Measurements from ENCODE around the gene DRICH1. TPM values are rescaled to one million over a fixed set of nuclear protein-coding genes. Genes with fewer than 3 reads are reported as not detected.
A peak's percentile ranks its signal among the peaks of the same experiment; 100 is the strongest.
"Not testable (repeated sequence)": the region's sequence is repeated elsewhere in the genome, so short reads cannot be mapped to it uniquely, and the experiment has no call there.

DRICH1 gene
- total RNA-seq, 4 donors from 2014 or later, result 1.3 TPM; not detected in 3

- WGBS, result 16% methylated on average over 11 of the region's 11 CpGs
- peak in 1 of 2 donors; percentile 54 for DNase-seq (ENCODE audit: low spot score in 2 of 2)
These were observed 66.7 kb downstream of the DRICH1 start for GRCh38 chr22:23565305-23565914.

GRCh38 chr22:23564276-23564675 is 67.8 kb downstream of the DRICH1 start:
- peaks cover 13% of the 10 kb centered on the region for H3K4me1 ChIP-seq
- 87% methylated on average over 7 of the region's 7 CpGs for WGBS
- H3K27ac ChIP-seq, result no peak overlapping the region
- no peaks in the 10 kb centered on the region for H3K36me3 ChIP-seq
- peaks cover 40% of the 10 kb centered on the region for H3K27me3 ChIP-seq
- H3K4me3 ChIP-seq, result no peak overlapping the region
- H3K9me3 ChIP-seq, result no peaks in the 10 kb centered on the region
- no peak for TF ChIP-seq POLR2AphosphoS5 (IDR thresholded peaks at IDR 0.05)
- no peak for TF ChIP-seq EP300 (IDR thresholded peaks at IDR 0.05)
- no peak for TF ChIP-seq CTCF (IDR thresholded peaks at IDR 0.05)
- no peak for TF ChIP-seq POLR2A (IDR thresholded peaks at IDR 0.05)
- no peak for DNase-seq (ENCODE audit: low spot score in 2 of 2)

More at GRCh38 chr22:23565305-23565914, 66.7 kb downstream of the DRICH1 start:
- H3K27ac ChIP-seq, result no peak overlapping the region
- H3K9me3 ChIP-seq, result no peaks in the 10 kb centered on the region
- H3K4me3 ChIP-seq, result peak overlapping the region; percentile 51
- H3K36me3 ChIP-seq, result no peaks in the 10 kb centered on the region
- H3K27me3 ChIP-seq, result peaks cover 40% of the 10 kb centered on the region
- H3K4me1 ChIP-seq, result peaks cover 13% of the 10 kb centered on the region
- TF ChIP-seq POLR2A (IDR thresholded peaks at IDR 0.05) (no peak), POLR2AphosphoS5 (IDR thresholded peaks at IDR 0.05) (no peak), EP300 (IDR thresholded peaks at IDR 0.05) (no peak), CTCF (IDR thresholded peaks at IDR 0.05) (no peak)

GRCh38 chr22:23563111-23563510 is 69.0 kb downstream of the DRICH1 start:
- no peak for TF ChIP-seq POLR2AphosphoS5 (IDR thresholded peaks at IDR 0.05)
- TF ChIP-seq EP300 (IDR thresholded peaks at IDR 0.05), result no peak
- TF ChIP-seq CTCF (IDR thresholded peaks at IDR 0.05), result no peak
- no peak for TF ChIP-seq POLR2A (IDR thresholded peaks at IDR 0.05)
- WGBS, result 87% methylated on average over 8 of the region's 9 CpGs
- H3K27ac ChIP-seq, result no peak overlapping the region
- H3K4me3 ChIP-seq, result no peak overlapping the region
- no peaks in the 10 kb centered on the region for H3K36me3 ChIP-seq
- H3K4me1 ChIP-seq, result peaks cover 13% of the 10 kb centered on the region
- DNase-seq (ENCODE audit: low spot score in 2 of 2), result no peak
- H3K27me3 ChIP-seq, result peaks cover 42% of the 10 kb centered on the region
- no peaks in the 10 kb centered on the region for H3K9me3 ChIP-seq

DNA sequence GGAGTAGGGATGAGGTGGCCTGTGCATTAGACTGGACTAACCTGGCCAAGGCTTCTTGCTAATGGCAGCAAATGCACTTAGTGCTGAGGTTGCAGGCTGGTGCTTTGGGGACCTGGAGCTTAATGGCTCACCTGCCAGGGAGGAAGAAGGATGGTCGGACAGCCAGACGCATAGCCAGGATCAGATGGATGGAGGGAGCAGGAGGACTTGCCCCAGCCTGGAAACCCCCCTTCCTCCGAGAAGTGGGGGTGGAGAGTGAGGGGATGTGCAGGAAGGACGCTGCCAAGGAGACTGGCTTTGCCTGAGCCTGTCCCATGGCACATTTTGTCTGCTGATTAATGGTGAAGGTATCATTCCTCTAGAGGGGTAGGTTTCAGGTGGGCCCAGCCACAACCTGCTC is 69.9 kb downstream of the DRICH1 start:
- Histone ChIP-seq H3K9me3 (no peaks in the 10 kb centered on the region), H3K4me3 (no peak overlapping the region), H3K27me3 (peaks cover 43% of the 10 kb centered on the region), H3K36me3 (no peaks in the 10 kb centered on the region), H3K27ac (no peak overlapping the region), H3K4me1 (peaks cover 13% of the 10 kb centered on the region)
- DNase-seq (ENCODE audit: low spot score in 2 of 2), result no peak
- WGBS, result 68% methylated on average over 4 of the region's 4 CpGs
- TF ChIP-seq POLR2A (IDR thresholded peaks at IDR 0.05), result no peak
- TF ChIP-seq POLR2AphosphoS5 (IDR thresholded peaks at IDR 0.05), result no peak
- TF ChIP-seq CTCF (IDR thresholded peaks at IDR 0.05), result no peak
- no peak for TF ChIP-seq EP300 (IDR thresholded peaks at IDR 0.05)

- not testable (repeated sequence) for DNase-seq (ENCODE audit: low spot score in 2 of 2)
- WGBS, result 91% methylated on average over 5 of the region's 24 CpGs
These were observed 71.1 kb downstream of the DRICH1 start for GRCh38 chr22:23561025-23561510.

DNA sequence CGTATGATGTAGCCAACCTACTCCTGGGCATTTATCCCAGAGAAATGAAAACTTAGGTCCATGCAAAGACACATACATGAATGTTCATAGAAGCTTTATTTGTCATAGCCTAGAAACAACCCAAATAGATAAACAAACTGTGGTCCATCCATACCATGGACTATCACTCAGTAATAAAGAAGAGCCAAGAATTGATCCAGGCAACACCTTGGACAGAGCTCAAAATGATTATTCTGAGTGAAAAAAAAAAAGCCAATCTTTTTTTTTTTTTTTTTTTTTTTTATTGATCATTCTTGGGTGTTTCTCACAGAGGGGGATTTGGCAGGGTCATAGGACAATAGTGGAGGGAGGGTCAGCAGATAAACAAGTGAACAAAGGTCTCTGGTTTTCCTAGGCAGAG is 71.9 kb downstream of the DRICH1 start:
- peaks cover 28% of the 10 kb centered on the region for H3K27me3 ChIP-seq
- H3K4me3 ChIP-seq; H3K4me1 ChIP-seq; DNase-seq (ENCODE audit: low spot score in 2 of 2); H3K27ac ChIP-seq; H3K36me3 ChIP-seq; H3K9me3 ChIP-seq: not testable (repeated sequence)
- WGBS, result 8% methylated on average over 1 of the region's 1 CpG

More at GRCh38 chr22:23561025-23561510, 71.1 kb downstream of the DRICH1 start:
- H3K9me3 ChIP-seq, H3K36me3 ChIP-seq, H3K27ac ChIP-seq, H3K4me3 ChIP-seq, H3K4me1 ChIP-seq: not testable (repeated sequence)
- peaks cover 32% of the 10 kb centered on the region for H3K27me3 ChIP-seq

Other genes starting within 250 kb of the DRICH1 start
- not detected for gene IGLL1, start 52.0 kb downstream of the DRICH1 start, total RNA-seq
- gene RGL4, start 58.7 kb upstream of the DRICH1 start, total RNA-seq, result not detected
- 1 to 10 TPM; 1.7 to 5.1 (median 3.1) TPM for gene ZNF70, start 118.8 kb upstream of the DRICH1 start, total RNA-seq
- not detected for gene VPREB3, start 122.1 kb upstream of the DRICH1 start, total RNA-seq
- not detected for gene C22orf15, start 130.7 kb upstream of the DRICH1 start, total RNA-seq
- gene CHCHD10, start 135.7 kb upstream of the DRICH1 start, total RNA-seq, result 10 to 100 TPM; 26.7 to 46.4 (median 32.2) TPM
- 1 to 10 TPM in 2 of 4 donors, under 1 TPM in 1, not detected in 1; 0.60 to 3.9 (median 2.1) TPM for gene MMP11, start 140.5 kb upstream of the DRICH1 start, total RNA-seq
- gene SMARCB1, start 154.6 kb upstream of the DRICH1 start, total RNA-seq, result 10 to 100 TPM; 54.2 to 73.9 (median 61.3) TPM
- gene DERL3, start 206.7 kb upstream of the DRICH1 start, total RNA-seq, result under 1 TPM in 3 of 4 donors, not detected in 1; 0.34 to 0.94 (median 0.56) TPM
- gene SLC2A11, start 225.6 kb upstream of the DRICH1 start, total RNA-seq, result 10 to 100 TPM in 2 of 4 donors, 1 to 10 TPM in 2; 3.2 to 12.5 (median 8.7) TPM